GM18508 (cell line): ENCODE data around the gene CALR.
"Not testable (repeated sequence)": the region's sequence is repeated elsewhere in the genome, so short reads cannot be mapped to it uniquely, and the experiment has no call there.

Source experiments
- ATAC-seq: cut with Tn5 transposase; IDR thresholded peaks from one replicate; pipeline ENCODE4 v1.9.1; 2021; ENCODE audit warnings: moderate number of reproducible peaks; ENCODE audit not compliant: insufficient read depth, unreplicated experiment

The CALR gene

GRCh38 chr19:12949363-12950283 is 11.2 kb downstream of the CALR start:
- no peak for ATAC-seq

- ATAC-seq = not testable (repeated sequence)
Observed at GRCh38 chr19:12952050-12952449, 13.6 kb downstream of the CALR start.

- ATAC-seq = no peak
Observed at GRCh38 chr19:12952488-12953137, 14.2 kb downstream of the CALR start.

GRCh38 chr19:12953138-12953798 is 14.9 kb downstream of the CALR start:
- ATAC-seq = no peak

- ATAC-seq = no peak
Observed at GRCh38 chr19:12953799-12954611, 15.6 kb downstream of the CALR start.

GRCh38 chr19:12954612-12954962 is 16.2 kb downstream of the CALR start:
- ATAC-seq = no peak

- not testable (repeated sequence) for ATAC-seq
Observed at GRCh38 chr19:12955575-12955974, 17.2 kb downstream of the CALR start.

GRCh38 chr19:12955996-12956395 is 17.6 kb downstream of the CALR start:
- ATAC-seq = no peak

- no peak for ATAC-seq
Observed at GRCh38 chr19:12956446-12957388, 18.3 kb downstream of the CALR start, which contains the start of gene GADD45GIP1. Gene GADD45GIP1 (minus strand): TSS chr19:12957223. CDS start chr19:12957212, 11 bp downstream.

- not testable (repeated sequence) for ATAC-seq
Observed at GRCh38 chr19:12957389-12957952, 19.1 kb downstream of the CALR start.

GRCh38 chr19:12959481-12959880 is 21.1 kb downstream of the CALR start:
- no peak for ATAC-seq

- ATAC-seq = no peak
Observed at GRCh38 chr19:12965017-12965811, 26.8 kb downstream of the CALR start.

- no peak for ATAC-seq
Observed at GRCh38 chr19:12965812-12966135, 27.4 kb downstream of the CALR start.

- no peak for ATAC-seq
Observed at GRCh38 chr19:12967907-12968306, 29.5 kb downstream of the CALR start.

GRCh38 chr19:12969292-12969988 is 31.0 kb downstream of the CALR start, which contains the start of gene DAND5:
Gene DAND5 (plus strand): TSS chr19:12969576. CDS start chr19:12969661, 85 bp downstream.
- ATAC-seq = no peak

- ATAC-seq = no peak
Observed at GRCh38 chr19:12970070-12970820, 31.8 kb downstream of the CALR start.

GRCh38 chr19:12973236-12973635 is 34.8 kb downstream of the CALR start:
- ATAC-seq = no peak
